Calu3 (cell line): Measurements from ENCODE around the gene GDPD2. TPM values are rescaled to one million over a fixed set of nuclear protein-coding genes. Genes with fewer than 3 reads are reported as not detected.

Experiments used
- BruUV-seq: library from RNA; stranded (reverse); fragments of 400-500 nt; replicated peaks from 2 replicates; lab custom pipeline; 2021; lab: Mats Ljungman, UMichigan
- CTCF ChIA-PET: fragments of 300-600 bp; sonication (Branson Sonifier 250); formaldehyde crosslinking; loops from one replicate; lab custom pipeline; 2022; ENCODE audit warnings: antibody characterized with exemption; lab: Charles Lee
- DNase-seq: peaks from one replicate; pipeline ENCODE4 v3.0.0; 2022
- H3K27ac Mint-ChIP-seq: one replicate; pipeline ENCODE4 v1.8.0; 2022; ENCODE audit warnings: mixed read lengths; ENCODE audit not compliant: unreplicated experiment
- H3K27me3 Mint-ChIP-seq: one replicate; pipeline ENCODE4 v1.8.0; 2022; ENCODE audit warnings: mixed read lengths; ENCODE audit not compliant: unreplicated experiment
- H3K36me3 Mint-ChIP-seq: one replicate; pipeline ENCODE4 v1.8.0; 2022; ENCODE audit warnings: mild to moderate bottlenecking, moderate library complexity, mixed read lengths; ENCODE audit not compliant: insufficient read depth, unreplicated experiment
- H3K4me1 Mint-ChIP-seq: one replicate; pipeline ENCODE4 v1.8.0; 2022; ENCODE audit warnings: mild to moderate bottlenecking, low read depth, mixed read lengths; ENCODE audit not compliant: unreplicated experiment
- H3K4me3 Mint-ChIP-seq: one replicate; pipeline ENCODE4 v1.8.0; 2022; ENCODE audit warnings: mild to moderate bottlenecking, low read depth, moderate library complexity, mixed read lengths; ENCODE audit not compliant: unreplicated experiment
- H3K9me3 Mint-ChIP-seq: one replicate; pipeline ENCODE4 v1.8.0; 2022; ENCODE audit warnings: low read depth, mixed read lengths; ENCODE audit not compliant: unreplicated experiment
- intact Hi-C: fragments of 100-400 bp; cut with micrococcal nuclease; formaldehyde crosslinking; loops from one replicate; pipeline ENCODE4 v1.10.0; 2022; ENCODE audit not compliant: unreplicated experiment
- total RNA-seq: library from RNA; stranded (reverse); gene quantifications from 2 replicates; pipeline ENCODE4 v1.2.3, GENCODE V29; 2022
- TF ChIP-seq, protein P1 (sequence below): fragments of 200-600 bp; IDR thresholded peaks from one replicate; pipeline ENCODE4 v1.8.0; 2022; ENCODE audit warnings: antibody characterized with exemption; ENCODE audit not compliant: unreplicated experiment

The GDPD2 gene
- total RNA-seq, 1 experiment from 2014 or later = not detected

DNA sequence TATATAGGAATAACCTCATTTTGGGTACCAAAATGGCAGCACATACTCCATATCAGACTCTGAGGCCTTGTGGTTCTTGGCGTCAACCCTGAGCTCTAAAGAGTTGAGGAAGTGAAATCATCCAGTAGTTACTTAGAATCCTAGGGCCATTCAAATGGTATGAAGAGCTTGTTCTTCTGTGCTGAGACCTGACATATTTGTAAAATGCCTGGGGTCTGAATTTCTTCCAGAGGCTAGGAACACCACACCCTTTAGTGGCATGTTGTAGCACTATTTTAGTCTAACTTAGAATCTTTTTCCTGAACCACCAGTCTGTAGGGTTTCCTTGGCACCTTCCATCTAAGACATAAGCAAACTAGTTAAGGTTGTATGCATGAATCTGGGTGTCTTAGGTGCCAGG is 18.1 kb upstream of the GDPD2 start:
- Mint-ChIP-seq H3K4me1 (no peaks in the 10 kb centered on the region), H3K4me3 (no peak overlapping the region), H3K9me3 (no peaks in the 10 kb centered on the region), H3K27me3 (no peaks in the 10 kb centered on the region), H3K27ac (no peak overlapping the region), H3K36me3 (peaks cover 6% of the 10 kb centered on the region)
- intact Hi-C loops = no loop called here
- TF ChIP-seq, protein P1, sequence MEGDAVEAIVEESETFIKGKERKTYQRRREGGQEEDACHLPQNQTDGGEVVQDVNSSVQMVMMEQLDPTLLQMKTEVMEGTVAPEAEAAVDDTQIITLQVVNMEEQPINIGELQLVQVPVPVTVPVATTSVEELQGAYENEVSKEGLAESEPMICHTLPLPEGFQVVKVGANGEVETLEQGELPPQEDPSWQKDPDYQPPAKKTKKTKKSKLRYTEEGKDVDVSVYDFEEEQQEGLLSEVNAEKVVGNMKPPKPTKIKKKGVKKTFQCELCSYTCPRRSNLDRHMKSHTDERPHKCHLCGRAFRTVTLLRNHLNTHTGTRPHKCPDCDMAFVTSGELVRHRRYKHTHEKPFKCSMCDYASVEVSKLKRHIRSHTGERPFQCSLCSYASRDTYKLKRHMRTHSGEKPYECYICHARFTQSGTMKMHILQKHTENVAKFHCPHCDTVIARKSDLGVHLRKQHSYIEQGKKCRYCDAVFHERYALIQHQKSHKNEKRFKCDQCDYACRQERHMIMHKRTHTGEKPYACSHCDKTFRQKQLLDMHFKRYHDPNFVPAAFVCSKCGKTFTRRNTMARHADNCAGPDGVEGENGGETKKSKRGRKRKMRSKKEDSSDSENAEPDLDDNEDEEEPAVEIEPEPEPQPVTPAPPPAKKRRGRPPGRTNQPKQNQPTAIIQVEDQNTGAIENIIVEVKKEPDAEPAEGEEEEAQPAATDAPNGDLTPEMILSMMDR = no peak
- CTCF ChIA-PET = no interaction called here
- no peak for DNase-seq
- BruUV-seq = no TSS peak

DNA sequence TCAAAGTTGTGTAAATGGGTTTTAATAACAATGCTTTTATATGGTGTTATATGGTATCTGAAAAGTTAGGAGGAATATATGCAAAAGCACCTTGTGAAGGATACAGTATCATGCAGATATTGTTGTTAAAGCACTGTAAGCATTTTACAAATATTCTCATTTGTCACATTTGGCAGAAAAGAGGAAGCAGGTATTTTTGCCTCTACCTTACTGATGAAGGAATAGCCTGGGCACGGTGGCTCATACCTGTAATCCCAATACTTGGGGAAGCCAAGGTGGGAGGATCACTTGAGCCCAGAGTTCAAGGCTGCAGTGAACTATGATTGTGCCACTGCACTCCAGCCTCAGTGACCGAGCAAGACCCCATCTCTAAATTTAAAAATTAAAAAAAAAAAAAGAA is 12.2 kb upstream of the GDPD2 start:
- H3K4me1 Mint-ChIP-seq = no peaks in the 10 kb centered on the region
- H3K4me3 Mint-ChIP-seq = no peak overlapping the region
- H3K36me3 Mint-ChIP-seq = peaks cover 4% of the 10 kb centered on the region
- intact Hi-C loops = no loop called here
- TF ChIP-seq, protein P1 = no peak
- DNase-seq = no peak
- CTCF ChIA-PET = no interaction called here
- H3K9me3 Mint-ChIP-seq = no peaks in the 10 kb centered on the region
- BruUV-seq = no TSS peak
- H3K27me3 Mint-ChIP-seq = no peaks in the 10 kb centered on the region
- H3K27ac Mint-ChIP-seq = no peak overlapping the region

DNA sequence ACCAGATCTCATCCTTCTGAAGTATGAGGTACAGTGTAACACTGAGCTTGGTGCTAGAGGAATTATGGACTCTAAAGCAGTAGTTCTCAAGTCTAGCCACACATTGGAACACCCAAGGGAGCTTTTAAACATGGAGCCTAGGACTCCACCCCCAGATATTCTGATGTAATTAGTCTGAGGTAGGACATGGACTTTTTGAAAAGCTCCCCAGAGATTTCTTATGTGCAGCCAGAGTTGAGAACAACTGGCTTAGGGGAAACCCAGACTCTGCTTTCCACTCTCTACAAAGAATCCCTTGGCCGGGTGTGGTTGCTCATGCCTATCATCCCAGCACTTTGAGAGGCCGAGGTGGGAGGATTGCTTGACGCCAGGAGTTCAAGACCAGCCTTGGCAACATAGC is 11.6 kb upstream of the GDPD2 start:
- Mint-ChIP-seq H3K27me3 (no peaks in the 10 kb centered on the region), H3K4me1 (no peaks in the 10 kb centered on the region), H3K9me3 (no peaks in the 10 kb centered on the region), H3K36me3 (peaks cover 4% of the 10 kb centered on the region), H3K4me3 (no peak overlapping the region), H3K27ac (no peak overlapping the region)
- DNase-seq = no peak
- CTCF ChIA-PET = no interaction called here
- intact Hi-C loops = no loop called here
- TF ChIP-seq, protein P1 = no peak
- BruUV-seq = no TSS peak

DNA sequence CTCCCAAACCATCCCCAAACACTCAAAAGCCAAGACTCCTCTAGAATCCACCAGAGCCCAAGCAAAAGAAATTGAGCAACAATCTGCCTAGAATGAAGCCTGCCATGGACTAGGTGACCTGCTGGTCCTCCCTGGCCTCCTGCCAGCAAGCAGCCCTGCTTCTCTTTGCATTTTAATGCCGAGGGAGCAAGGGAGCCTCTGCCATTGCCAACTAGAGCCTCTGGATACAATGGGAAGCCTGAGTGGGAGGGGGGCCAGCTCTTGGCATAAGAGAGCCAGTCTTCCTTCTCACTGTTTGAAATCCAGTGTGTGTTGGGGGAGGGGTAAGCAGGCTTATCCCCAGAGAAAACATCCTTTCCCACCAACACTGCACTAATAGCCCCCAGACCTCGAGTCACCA is 1.5 kb upstream of the GDPD2 start:
- intact Hi-C loops = loop anchor here (2.0 kb wide), 2 partner anchors 133 to 243 kb away; no protein-coding TSS in a partner anchor
- Mint-ChIP-seq H3K27ac (no peak overlapping the region), H3K9me3 (no peaks in the 10 kb centered on the region), H3K4me3 (no peak overlapping the region), H3K36me3 (peaks cover 8% of the 10 kb centered on the region), H3K4me1 (peaks cover 5% of the 10 kb centered on the region), H3K27me3 (no peaks in the 10 kb centered on the region)
- no peak for DNase-seq
- BruUV-seq = no TSS peak
- TF ChIP-seq, protein P1 = no peak
- CTCF ChIA-PET = interaction anchor here (0.6 to 3.0 kb wide), 2 partner anchors 13 to 243 kb away, joined by 3 to 26 read pairs; no protein-coding TSS in a partner anchor
